A549 treated with DMSO at 1 μM for 4 hours (cell line): ENCODE data around the gene PGA3. TPM values are rescaled to one million over a fixed set of nuclear protein-coding genes. Genes with fewer than 3 reads are reported as not detected.

Experiments used
- total RNA-seq: library from RNA; stranded (reverse); fragments of 200-300 nt; extraction: Qiagen RNA extraction; gene quantifications from 5 replicates; pipeline ENCODE4 v1.2.3, GENCODE V29; 2022; ENCODE audit warnings: low read depth

PGA3 gene
- not detected in 5 replicates for total RNA-seq

DNA sequence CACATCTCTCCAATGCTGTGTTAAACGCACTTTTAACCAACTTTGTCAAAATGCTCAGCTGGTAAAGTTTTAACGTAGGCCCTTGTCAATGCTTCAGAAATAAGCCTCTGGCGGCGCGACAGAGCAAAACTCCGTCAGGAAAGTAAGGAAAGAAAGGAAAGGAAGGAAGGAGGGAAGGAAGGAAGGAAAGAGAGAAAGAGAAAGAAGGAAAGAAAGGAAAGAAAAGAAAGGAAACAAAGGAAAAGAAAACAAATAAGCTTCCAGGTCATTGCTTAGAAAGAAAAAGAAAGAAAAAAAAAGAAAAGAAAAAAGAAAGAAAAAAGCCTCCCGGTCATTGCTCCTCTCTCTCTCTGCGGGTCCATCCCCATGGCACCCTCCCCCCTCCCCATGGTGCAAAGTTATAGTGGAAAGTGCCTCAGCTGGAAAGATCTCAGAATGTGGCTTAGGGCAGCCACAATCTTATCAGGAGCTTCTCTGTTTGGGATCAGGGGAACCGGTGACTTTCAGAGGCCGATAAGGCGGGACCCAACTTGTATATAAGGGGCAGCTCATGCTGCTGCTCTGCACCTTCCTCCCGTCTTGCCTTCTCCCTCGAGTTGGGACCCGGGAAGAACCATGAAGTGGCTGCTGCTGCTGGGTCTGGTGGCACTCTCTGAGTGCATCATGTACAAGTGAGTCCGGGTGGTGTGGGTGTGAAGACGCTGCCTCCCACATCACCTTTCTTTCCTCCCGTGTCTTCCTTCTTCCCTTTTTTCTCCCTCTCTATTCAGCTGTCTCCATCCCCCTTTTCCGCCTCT is at the start of gene PGA3:
Gene PGA3, plus strand, starts transcription at position 566 of the 797 bp plus-strand sequence. Its CDS starts 50 bp downstream, at position 616.

DNA sequence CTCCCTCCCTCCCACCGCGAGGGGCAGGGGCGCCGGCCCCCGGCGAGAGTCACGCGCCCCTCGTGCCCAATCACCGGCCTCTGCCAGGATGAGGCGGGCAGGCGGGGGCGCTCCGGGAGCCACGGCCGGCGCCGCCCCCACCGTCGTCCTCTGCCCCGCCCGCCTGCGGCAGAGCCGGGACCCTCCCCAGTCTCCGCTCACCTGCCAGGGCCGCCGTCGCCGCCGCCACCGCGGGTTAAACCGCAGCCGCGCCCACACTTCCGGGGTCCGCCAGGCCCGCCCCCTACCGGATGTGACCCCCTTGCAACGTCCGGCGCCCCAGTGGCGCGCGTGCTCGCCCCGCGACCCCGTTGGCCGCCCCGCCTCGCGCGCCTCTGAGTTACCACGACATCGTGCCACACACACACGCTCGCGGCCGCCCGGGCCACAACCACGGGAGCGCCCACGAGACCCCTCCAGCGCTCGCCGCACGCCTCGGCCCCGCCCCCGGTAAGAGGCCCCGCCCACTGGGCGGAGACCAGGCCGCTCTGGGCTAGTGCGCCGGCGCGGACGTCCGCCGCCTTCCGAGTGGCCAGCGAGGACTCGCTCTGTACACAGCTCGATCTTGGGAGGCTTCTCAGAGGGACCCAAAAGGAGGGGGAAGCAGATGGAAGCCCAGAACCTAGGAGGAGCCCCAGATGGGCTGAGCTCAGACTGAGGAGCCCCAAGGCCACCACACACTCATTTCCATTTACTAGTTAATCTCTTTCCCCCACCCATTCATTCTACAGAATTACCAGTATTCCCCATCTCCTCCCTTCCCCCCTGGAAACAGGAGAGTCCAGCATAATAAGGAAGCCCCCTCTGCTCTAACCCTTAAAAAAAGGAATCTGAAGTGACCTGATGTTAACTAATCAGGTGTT is 41.9 kb upstream of the PGA3 start, which contains the start of gene VPS37C:
Gene VPS37C, minus strand, starts transcription at position 237 of the 902 bp plus-strand sequence. CDS start 22,597 bp downstream, outside the sequence.

DNA sequence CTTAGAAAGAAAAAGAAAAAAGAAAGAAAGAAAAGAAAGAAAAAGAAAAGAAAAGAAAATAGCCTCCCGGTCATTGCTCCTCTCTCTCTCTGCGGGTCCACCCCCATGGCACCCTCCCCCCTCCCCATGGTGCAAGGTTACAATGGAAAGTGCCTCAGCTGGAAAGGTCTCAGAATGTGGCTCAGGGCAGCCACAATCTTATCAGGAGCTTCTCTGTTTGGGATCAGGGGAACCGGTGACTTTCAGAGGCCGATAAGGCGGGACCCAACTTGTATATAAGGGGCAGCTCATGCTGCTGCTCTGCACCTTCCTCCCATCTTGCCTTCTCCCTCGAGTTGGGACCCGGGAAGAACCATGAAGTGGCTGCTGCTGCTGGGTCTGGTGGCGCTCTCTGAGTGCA is 18.7 kb downstream of the PGA3 start, which contains the start of gene PGA4:
Gene PGA4, plus strand, starts transcription at position 301 of the 400 bp plus-strand sequence. Its CDS starts 54 bp downstream, at position 355.

DNA sequence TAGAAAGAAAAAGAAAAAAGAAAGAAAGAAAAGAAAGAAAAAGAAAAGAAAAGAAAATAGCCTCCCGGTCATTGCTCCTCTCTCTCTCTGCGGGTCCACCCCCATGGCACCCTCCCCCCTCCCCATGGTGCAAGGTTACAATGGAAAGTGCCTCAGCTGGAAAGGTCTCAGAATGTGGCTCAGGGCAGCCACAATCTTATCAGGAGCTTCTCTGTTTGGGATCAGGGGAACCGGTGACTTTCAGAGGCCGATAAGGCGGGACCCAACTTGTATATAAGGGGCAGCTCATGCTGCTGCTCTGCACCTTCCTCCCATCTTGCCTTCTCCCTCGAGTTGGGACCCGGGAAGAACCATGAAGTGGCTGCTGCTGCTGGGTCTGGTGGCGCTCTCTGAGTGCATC is 37.6 kb downstream of the PGA3 start, which contains the start of gene PGA5:
Gene PGA5, plus strand, starts transcription at position 301 of the 400 bp plus-strand sequence. Its CDS starts 52 bp downstream, at position 353.

Other genes starting within 250 kb of the PGA3 start
- gene CD6, start 231.8 kb upstream of the PGA3 start, total RNA-seq, result 0.06 to 0.47 TPM (median 0.15 TPM) in 5 replicates
- not detected in 5 replicates for gene CD5, start 101.0 kb upstream of the PGA3 start, total RNA-seq
- 15.8 to 20.5 TPM (median 19.2 TPM) in 5 replicates for gene VPS37C, start 42.1 kb upstream of the PGA3 start, total RNA-seq
- not detected in 5 replicates for gene PGA4, start 18.8 kb downstream of the PGA3 start, total RNA-seq
- 0.10 TPM in 1 of 5 replicates, not detected in the others for gene PGA5, start 37.7 kb downstream of the PGA3 start, total RNA-seq
- 0.38 to 0.77 TPM (median 0.57 TPM) in 5 replicates for gene VWCE, start 91.8 kb downstream of the PGA3 start, total RNA-seq
- gene DDB1, start 129.6 kb downstream of the PGA3 start, total RNA-seq, result 161 to 182 TPM (median 172 TPM) in 5 replicates
- 46.8 to 76.0 TPM (median 71.1 TPM) in 5 replicates for gene TKFC, start 129.7 kb downstream of the PGA3 start, total RNA-seq
- gene CYB561A3, start 158.4 kb downstream of the PGA3 start, total RNA-seq, result 41.2 to 50.1 TPM (median 47.6 TPM) in 5 replicates
- 75.0 to 125 TPM (median 111 TPM) in 5 replicates for gene TMEM138, start 158.9 kb downstream of the PGA3 start, total RNA-seq
- gene TMEM216, start 189.1 kb downstream of the PGA3 start, total RNA-seq, result 16.4 to 20.8 TPM (median 19.5 TPM) in 5 replicates
- gene CPSF7, start 226.5 kb downstream of the PGA3 start, total RNA-seq, result 73.7 to 78.3 TPM (median 75.8 TPM) in 5 replicates
- gene SDHAF2, start 226.6 kb downstream of the PGA3 start, total RNA-seq, result 36.8 to 52.5 TPM (median 44.7 TPM) in 5 replicates